HG02759 (cell line): ENCODE measurements around the gene ZXDC.

Experiments used
- ATAC-seq: cut with Tn5 transposase; IDR thresholded peaks from one replicate; pipeline ENCODE4 v1.9.1; 2021; ENCODE audit warnings: mild to moderate bottlenecking, moderate library complexity; ENCODE audit not compliant: unreplicated experiment

Gene ZXDC

DNA sequence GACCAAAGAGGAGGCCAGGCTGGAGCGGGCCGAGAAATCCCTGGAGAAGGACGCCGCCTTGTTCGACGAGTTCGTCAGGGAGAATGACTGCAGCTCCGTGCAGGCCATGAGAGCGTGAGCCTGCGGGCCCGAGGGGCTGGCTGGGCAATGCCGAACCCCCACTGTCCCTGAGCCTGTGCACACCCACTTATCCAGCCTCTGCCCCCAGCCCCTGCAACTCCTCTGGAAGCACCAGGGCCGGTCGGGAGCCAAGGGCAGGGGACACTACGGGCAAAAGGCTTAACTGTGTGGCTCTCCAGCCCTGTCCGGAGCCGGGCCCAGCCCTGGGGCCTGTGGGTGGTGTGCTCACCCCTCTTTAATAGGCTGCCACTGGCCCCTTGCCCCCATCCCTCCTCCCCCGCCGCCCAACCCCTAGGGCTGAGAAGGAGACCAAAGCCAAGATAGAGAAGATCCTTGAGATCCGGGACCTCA lies 57.0 kb downstream of the ZXDC start:
- ATAC-seq, result no peak

DNA sequence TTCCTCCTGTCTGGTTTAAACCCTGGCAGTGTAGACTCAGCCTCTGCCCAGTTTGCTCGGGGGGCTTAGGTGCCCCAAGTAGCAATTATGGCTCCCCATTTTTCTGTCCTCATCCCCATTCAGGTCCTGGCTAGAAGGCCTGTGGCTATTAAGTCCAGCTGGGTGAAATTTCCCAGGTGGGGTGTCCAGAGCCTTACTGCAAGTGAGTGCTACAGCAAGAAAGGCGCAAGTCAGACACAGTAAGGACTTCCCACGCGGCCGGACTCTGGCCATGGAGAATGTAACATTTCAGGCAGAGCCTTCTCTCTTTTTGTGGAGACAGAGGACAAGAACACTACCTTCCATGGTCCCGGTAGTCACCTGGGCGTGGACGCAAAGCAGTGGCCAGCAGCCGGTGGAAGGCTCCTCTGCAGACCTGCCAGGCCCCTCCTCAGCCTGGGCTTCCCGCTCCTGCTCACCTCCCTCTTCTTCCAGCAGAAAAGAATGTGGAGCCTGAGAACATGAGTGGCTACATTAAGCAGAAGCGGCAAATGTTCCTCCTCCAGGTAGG lies 57.6 kb downstream of the ZXDC start:
- ATAC-seq, result no peak

GRCh38 chr3:126417515-126417914 lies 58.2 kb downstream of the ZXDC start:
- no peak for ATAC-seq

DNA sequence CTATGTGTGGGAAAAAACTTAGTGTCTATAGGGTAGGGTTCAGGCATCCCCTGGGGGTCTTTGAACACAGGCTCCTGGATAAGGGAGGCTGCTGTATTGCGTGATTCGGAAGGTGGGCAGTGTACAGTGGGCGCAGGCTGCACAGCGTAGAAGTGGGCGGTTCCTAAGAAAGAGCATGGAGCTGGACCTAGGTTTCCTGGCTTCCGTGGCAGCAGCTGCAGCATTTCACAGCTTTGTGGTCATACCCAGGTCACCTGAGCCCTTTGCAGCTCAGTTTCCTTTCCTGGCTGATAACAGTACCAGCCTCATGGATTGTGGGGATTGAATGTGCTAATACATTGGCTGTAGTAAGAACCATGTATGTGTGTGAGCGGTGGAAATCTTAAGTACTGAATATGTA lies 58.7 kb downstream of the ZXDC start:
- ATAC-seq, result no peak

DNA sequence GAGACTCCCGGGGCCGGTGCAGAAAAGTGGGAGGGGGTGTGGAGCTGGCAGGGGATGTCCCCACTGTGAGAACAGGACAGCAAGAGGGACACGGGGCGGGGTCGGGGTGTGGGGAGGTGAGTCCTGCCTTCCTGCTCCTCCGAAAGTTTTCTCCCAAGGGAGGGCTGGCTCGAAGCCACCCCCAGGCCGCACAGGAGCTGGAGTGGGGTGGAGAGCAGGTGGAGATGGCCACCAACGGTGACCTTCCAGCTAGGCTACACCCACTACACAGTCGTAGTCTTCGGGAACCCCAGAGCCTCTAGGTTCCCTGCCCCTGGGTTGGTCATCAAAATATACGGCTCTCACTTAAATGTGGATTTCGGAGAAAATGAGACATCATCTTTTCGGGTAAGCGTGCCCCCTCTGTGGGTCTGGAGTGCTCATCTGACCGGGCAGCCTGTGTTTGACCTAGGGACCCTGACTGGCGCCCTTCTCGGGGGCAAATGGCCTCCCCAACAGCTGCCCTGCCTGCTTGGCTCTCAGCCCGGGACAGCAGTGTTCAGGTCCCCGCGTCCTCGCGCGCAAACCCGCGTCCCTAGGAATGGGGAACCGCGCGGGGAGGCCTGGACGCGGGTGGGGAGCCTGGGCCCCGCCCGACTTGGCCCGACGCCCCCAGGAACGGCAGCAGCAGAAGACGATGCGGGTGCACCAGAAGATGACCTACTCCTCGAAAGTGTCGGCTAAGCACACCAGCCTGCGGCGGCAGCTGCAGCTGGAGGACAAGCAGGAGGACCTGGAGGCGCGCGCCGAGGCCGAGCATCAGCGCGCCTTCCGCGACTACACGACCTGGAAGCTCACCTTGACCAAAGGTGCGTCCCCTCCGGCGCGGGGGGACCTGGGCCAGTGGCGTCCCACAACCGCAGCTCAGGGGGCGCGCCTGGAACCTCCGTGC lies 59.8 kb downstream of the ZXDC start:
- ATAC-seq, result no peak

DNA sequence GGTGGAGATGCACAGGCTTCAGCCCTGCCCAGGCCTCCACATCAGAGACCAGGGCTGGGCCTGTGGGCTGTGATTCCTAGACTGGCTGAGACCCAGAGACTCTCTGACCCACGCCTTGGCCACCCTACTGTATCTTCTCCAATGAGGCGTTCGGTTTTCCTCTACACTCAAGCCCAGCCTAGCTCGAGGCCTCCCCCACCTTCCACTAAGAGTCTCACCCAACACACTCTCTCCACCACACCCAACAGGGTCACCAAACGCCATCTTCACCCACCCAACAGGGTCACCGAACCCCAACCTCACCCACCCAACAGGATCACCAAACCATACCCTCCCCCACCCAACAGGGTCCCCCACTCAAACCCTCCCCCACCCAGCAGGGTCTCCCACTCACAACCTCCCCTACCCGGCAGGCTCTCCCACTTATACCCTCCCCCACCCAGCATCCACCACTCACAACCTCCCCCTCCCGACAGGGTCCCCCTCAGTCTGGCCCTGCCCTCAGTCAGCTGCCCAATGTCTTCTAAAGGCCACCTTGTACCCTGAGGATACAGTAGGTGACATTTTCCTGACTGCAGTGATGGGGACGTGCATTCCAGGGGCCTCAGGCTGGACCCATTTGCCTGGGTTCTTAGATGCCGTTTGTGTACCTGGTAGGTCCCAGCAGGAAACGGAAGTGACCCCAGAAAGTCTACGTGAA lies 60.6 kb downstream of the ZXDC start:
- no peak for ATAC-seq

GRCh38 chr3:126414406-126414805 lies 61.3 kb downstream of the ZXDC start:
- no peak for ATAC-seq

- ATAC-seq, result no peak
Measured at GRCh38 chr3:126413693-126414080, 62.0 kb downstream of the ZXDC start.

DNA sequence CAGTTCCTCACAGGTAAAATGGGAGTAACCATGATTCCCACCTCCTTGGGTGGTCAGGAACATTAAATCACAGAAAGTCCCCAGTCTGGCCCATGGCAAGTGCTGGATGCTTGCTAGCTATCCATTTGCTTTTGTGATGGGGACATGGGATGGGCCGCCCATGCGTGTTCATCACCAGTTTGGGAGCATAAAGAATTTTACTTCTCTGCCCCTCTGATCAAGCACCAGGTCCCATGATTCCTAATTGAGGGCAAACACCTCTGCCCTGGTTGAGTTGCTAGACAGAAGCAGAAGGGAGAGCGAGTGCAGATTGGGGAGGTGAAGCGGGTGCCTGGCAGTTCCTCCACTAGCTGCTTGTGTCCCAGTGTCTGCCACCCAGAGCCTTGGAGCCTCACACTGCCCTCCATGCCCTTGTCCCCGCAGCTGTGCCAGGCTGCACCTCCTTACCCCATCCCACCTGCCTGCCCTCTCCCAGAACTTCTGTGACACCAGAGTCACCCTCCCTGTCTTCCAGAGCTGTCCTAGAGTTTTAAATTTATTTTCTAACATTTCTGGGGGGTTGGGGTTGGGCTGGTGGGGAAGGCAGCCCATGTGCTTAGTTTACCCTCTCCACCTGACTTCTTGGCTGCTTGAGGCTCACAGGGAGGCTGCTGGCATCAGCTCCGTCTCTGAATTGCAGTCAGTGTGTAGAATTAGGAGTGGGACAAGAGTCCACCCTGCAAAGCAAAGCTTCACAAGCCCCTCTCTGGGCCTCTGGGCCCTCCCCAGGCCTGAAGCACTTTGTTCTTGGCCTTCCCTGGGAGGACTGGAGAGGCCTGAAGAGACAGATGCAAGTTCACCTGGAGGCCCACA lies 62.6 kb downstream of the ZXDC start:
- ATAC-seq, result no peak

DNA sequence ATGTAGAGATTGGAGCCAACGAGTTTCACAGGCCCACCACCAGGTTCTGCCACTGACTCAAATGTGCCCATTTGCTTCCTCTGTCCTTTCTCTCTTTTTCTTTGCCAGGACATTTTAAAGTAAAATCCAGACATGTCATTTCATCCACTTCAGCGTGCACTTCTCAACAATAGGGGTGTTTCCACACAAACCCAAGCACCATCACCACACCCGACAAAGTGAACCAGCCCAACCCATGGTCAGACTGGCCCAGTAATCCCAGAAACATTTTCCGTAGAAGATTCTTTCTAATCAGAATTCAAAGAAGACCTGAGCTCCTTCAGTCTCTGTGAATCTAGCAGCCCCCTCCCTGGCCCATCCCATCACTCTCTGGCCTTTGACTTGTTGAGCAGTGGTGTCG lies 67.6 kb downstream of the ZXDC start:
- ATAC-seq, result no peak

DNA sequence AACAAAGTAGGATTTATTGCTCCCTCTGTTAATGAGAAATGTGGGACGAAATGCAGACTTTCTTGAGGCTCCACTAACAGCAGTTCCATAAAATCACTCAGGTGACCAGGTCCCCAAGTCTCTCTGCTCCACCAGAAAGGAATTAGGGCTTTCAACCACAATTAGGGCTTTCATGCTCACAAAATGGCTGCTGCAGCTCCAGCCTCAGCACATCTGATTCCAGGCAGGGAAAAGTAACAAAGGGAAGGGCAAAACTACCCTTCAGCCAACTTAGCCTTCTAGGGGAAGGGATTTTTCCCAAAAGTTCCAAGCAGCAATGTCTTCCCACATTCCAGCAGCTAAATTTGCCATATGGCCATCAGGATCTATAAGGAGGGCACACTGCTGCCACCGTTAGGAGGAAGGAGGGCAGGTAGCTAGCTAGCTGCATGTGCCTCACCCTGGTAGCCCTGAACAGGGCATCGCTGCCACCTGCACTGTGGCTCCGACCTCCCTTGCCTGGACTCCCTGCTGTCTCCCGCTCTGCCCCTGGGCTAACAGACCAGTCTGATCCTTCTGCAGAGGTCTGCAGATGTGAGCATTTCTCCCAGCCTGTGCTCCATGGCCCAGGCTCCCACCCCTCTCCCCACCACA lies 68.2 kb downstream of the ZXDC start:
- no peak for ATAC-seq

DNA sequence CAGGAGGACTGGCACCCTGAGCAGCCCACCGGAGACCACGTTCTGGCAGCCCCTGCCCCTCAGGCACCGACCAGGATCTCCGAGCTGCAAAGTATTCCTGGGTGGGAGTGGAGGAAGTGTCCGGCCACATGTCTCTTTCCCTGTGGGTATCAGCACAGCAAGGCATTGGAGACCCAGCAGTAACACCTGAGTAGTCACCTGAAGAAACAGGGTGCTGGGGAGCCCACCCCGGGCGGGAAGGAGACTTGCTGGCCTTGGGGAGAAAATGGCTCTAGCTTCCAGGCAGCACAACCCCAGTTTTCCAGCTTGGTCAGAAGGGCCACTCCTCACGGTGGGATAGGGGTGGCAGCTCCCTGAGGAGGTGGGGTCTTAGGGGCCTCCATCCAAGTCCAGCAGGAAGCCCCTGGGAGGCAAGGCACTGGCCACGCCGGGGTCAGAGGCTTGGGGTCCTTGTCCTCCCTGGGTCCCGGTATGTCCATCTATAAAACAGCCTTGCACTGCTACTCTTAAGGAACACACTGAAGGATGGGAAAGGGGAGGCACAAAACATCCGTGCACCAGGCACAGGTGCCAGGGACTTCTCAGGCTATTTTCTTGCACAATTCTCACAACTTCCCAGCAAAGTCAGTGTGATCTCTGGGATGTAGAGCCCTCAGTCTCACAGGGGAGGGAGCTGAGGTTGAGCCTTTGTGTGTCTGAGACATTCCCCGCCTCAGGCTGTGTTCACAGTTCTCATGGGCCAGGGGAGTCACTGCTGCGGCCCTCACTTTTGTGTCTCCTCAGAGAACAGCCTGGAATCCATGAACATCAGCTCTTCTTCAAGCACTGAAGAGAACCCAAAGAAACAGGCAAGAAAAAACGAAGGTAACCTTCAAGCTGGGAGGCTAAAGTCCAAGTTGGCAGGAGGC lies 69.0 kb downstream of the ZXDC start:
- no peak for ATAC-seq

GRCh38 chr3:126402666-126403302 lies 72.9 kb downstream of the ZXDC start:
- no peak for ATAC-seq

DNA sequence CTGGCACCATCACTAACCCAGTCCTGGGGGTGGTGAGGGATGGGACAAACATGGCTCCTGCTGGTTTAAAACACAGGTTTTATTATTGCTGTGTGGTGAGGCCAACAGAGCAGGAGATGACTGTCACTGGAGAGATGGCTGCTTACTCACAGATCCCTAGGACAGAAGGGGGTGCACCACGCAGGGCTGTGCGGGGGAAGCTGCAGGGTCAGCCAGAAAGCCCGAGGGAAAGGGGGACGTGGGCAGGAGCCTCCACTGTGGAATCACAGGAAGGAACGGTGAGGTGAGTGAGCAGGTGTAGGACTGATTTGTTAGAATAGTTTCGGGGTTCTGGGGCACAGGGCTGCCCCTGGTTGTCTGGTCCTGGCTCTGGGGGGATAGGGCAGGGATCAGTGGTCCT lies 73.5 kb downstream of the ZXDC start:
- ATAC-seq, result no peak

DNA sequence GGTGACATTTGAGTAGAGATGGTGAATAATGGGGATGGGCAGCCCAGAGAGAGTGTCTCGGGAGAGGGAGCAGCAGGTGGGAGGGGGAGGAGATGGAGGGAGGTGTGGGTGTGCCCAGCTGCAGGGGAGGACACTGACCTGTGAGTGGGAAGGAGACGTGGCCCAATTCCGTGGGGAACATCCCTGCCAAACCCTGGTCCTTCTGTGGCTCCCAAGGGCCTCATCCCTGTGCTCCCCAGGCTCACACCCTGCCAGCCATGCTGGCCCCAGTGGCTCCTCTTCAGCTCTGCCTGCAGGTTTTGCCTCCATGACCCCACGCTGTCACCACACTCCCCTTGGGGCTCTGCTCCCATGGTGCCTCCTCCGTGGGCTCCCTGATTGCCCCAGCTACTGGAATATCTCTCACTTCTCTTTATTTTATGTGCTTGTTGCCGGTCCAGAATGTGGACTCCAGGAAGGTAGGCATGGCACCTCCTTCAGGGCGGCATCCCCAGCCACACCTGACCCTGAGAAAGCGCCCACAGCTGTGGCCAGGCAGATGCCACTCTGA lies 74.0 kb downstream of the ZXDC start:
- no peak for ATAC-seq

- no peak for ATAC-seq
Measured at GRCh38 chr3:126399756-126400155, 75.9 kb downstream of the ZXDC start.

- peak; percentile 68 for ATAC-seq
Measured at GRCh38 chr3:126399351-126399735, 76.3 kb downstream of the ZXDC start.

DNA sequence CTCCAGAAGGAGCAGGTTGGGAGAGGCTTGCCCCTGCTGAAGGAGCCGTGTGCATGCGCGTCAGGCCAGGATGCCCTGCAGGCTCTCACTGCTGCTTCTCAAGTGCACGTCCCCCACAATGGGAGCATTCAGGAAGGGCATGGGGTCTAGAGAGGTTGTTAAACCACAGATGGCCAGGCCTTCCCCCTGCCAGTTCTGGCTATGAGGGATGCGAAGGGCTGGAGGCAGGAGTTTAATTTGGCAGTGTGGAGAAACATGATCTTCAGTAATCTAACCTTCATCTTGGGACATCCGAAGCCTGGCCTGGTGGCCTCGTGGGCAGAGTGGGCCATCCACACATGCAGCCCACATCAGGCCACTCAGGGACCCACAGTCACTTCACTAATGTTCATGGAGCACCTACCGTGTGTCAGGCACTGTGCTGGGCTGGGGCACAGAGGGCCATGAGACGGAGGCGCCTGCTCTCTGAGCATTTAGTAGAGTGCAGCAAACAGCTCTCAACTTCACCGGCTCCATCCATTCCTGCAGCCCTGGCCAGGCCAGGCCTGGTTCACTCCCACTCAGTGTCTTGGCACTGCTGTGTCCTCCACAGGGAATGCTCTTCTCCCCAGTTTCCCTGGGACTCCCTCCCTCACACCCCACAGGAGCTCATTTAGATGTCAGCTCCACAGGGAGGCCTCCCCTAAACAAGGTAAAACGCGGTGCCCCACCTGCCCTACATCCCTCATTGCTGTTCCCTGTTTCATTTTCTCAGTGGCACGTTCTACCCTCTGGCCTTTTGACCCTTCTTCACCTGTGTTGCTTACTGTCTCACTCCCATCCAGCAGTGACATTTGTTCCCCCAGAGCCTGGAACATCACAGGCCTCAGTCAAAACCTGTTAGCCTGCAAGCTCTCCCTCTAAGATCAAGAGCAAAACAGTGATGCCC lies 77.0 kb downstream of the ZXDC start:
- no peak for ATAC-seq
